NCI-H524 treated with DMSO at 0.1 percent for 48 hours (cell line): ENCODE measurements around the gene SLC15A1.

Experiments
- DNase-seq: peaks from one replicate; lab custom pipeline; 2025; lab: John Stamatoyannopoulos, UW

SLC15A1 gene

GRCh38 chr13:98751861-98752466, 508 bp downstream of the SLC15A1 start:
- DNase-seq, result no peak

- no peak for DNase-seq
These were observed 1.1 kb downstream of the SLC15A1 start for GRCh38 chr13:98751367-98751782.

DNA sequence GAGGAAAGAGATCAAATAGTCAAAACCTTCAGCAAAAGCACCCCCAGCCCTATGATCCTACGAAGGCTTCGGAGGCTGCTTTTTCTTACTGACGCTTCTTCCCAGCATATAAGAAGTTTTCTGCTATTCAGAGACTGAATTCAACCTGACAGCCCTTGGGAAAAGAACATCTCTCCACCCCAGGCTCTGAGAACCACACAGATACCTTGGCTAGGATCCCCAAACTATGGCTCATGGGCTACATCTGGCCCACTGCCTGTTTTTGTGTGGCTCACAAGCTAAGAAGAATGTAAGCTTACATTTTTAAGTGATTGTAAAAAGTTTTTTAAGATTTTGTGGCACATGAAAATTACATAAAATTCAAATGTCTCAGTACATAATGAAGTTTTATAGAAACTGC, 3.0 kb downstream of the SLC15A1 start:
- DNase-seq, result no peak

DNA sequence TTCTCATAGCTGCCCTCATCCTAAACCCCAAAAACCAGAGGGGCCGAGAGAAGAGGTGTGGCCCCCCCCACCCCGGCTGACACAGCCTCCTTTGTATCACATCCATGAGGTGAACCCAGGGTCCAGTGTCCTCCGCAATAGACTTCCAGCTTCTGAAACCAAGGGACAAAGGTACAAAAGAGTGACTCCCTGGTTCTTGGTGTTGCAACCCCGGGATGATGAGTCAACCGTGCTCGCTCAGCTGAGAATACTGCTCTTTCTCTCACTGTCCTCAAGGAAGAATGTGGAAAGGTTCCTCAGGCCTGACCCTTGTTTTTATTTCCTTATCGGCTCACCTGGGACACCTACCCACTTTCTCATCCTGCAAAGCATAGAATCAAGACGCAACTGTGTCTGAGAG, 5.5 kb downstream of the SLC15A1 start:
- DNase-seq, result no peak

GRCh38 chr13:98743377-98743776, 9.1 kb downstream of the SLC15A1 start:
- no peak for DNase-seq

- DNase-seq, result no peak
These were observed 9.5 kb downstream of the SLC15A1 start for GRCh38 chr13:98742961-98743360.

- DNase-seq, result no peak
These were observed 10.6 kb downstream of the SLC15A1 start for GRCh38 chr13:98741741-98742435.

DNA sequence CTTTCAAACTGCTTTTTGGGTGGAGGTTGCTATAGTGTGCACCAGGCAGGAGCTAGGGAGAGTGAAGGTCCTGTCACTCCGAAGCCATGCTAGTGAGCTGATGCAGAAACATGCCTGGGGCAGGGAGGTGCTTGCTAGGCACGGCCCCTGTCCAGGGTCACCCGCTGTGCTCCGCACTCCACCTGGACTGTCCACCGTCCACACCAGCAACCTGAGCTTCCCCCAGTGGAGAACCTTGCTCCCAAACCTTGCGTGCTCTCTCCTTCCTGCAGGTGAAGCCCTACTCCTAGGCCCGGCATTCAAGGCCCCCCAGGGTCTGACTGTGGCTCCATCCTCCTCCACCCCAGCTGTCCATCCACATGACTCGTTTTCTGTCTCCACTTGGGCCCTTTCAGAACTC, 12.3 kb downstream of the SLC15A1 start:
- DNase-seq, result no peak

DNA sequence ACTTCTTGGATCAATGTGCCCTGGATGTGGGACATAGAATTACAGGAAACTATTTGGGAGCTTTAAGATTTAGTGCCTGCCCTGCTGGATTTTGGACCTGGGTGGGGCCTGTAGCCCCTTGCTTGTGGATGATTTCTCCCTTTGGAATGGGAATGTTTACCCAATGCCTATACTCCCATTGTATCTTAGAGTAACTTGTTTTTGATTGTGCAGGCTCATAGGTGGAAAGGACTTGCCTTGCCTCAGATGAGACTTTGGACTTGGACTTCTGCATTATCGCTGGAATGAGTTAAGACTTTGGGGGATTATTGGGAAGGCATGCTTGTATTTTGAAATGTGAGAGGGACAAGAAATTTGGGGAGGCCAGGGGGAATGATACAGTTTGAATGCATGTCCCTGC, 13.5 kb downstream of the SLC15A1 start:
- no peak for DNase-seq

DNA sequence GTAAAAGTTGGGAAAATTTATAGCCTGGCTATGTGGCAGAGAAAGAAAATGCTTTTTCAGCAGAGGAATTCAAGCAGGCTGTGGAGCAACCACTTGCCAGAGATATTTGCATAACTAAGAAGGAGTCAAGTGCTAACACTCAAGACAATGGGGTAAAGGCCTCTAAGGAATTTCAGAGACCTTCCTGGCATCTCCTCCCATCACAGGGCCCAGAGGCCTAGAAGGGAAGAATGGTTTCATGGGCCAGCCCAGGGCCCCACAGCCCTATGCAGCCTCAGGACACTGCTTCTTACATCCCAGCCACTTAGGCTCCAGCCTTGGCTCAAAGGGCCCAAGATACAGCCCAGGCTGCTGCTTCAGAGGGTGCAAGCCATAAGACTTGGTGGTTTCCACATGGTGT, 14.3 kb downstream of the SLC15A1 start:
- no peak for DNase-seq

GRCh38 chr13:98731925-98732324, 20.5 kb downstream of the SLC15A1 start:
- no peak for DNase-seq

- DNase-seq, result no peak
These were observed 21.4 kb downstream of the SLC15A1 start for GRCh38 chr13:98731038-98731437.

DNA sequence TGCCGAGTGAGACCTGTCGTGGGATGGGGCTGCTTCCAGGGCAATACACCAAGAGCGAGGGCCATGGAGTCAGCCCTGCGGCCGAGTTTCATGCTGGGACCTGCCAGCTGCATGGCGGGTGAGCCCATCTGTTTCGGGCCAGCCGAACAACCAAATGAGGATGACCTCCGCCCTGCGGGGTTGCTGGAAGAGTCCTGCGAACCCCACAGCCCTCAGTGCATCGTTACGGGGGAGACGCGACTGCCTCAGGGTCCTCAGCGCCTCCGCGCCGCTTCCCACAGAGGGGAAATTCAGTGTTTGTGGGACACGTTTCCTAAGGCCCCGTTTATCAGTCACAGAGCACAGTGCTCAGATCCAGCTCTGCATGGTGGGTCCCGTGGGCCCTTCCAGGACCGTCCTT, 22.0 kb downstream of the SLC15A1 start:
- DNase-seq, result no peak

- DNase-seq, result no peak
These were observed 22.8 kb downstream of the SLC15A1 start for GRCh38 chr13:98729658-98730057.

DNA sequence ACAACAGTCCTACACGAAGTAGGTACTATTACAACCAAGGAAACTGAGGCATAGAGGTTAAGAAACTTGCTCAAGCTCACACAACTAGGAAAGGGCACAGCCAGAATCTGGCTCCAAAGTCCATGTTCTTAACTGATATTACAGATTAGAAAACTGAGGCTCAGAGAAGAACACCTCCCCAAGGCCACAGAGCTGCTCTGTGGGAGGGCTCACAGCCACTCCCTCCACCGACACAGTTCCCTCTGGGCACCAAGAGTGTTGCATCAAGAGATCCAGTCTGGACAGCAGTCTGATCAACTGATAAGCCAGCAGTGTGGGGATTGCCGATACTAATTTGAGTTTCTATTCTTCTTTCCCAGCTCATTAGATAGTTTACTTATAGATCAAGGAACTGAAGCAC, 29.5 kb downstream of the SLC15A1 start:
- no peak for DNase-seq

- no peak for DNase-seq
These were observed 30.5 kb downstream of the SLC15A1 start for GRCh38 chr13:98721825-98722510.

DNA sequence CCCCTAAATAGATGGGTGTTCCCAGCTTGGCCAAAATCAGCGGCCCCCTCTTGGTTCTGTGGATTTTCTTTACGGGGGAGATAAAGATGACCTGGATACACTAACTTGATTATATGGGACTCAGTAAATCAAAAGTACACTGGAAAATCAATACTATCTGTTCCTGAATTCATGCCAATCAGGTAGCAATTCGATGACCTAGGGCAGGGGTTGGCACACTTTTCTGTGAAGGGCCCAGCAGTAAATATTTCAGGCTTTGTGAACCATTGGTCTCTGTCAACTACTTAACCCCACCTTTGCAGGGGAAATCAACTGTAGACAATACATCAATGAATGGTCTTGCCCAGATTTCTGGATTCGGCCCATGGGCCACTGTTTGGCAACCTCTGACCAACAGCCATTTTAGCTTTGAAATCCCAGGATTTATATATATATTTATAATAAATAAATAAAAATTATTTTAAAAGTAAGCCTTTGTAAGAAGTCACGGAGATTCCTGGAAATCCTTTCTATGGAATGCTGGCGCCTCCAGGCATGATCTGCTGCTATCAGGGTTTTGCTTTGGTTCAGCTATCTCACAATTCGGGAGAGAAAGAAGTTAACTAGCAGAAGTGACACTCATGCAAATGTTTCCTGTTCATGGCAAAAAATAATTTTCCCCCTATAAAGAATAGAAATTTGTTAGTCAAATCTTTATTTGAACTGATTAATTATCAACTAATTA, 32.8 kb downstream of the SLC15A1 start:
- no peak for DNase-seq

- DNase-seq, result no peak
These were observed 34.6 kb downstream of the SLC15A1 start for GRCh38 chr13:98717891-98718290.

DNA sequence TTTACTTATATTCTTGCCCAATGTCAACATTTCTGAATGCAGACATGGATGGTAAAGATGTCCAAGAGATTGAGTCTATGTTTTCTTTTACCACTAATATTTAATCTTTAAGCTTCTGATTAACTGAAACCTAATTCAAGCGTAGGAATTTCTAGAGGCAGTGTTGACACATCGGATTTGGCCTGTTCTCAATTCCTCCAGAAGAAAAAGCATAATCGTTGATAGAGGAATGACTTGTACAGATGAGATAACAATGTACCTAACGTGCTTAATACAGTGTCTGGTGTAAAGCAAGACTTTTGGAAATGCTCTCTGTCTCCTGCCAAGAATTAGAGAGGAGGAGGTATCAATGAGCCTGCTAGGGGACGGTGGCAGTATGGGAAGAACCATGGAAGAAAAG, 35.2 kb downstream of the SLC15A1 start:
- no peak for DNase-seq

DNA sequence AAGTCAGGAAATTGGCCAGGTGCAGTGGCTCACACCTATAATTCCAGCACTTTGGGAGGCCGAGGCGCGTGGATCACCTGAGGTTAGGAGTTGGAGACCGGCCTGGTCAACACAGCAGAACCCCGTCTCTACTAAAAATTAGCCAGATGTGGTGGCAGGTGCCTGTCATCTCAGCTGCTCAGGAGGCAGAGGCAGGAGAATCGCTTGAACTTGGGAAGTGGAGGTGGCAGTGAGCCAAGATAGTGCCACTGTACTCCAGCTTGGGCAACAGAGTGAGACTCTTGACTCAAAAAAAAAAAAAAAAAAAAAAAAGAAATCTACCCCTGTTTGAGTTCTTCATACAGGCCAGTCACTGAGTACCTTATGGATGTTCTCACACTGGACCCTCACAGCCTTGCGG, 42.0 kb downstream of the SLC15A1 start:
- no peak for DNase-seq

DNA sequence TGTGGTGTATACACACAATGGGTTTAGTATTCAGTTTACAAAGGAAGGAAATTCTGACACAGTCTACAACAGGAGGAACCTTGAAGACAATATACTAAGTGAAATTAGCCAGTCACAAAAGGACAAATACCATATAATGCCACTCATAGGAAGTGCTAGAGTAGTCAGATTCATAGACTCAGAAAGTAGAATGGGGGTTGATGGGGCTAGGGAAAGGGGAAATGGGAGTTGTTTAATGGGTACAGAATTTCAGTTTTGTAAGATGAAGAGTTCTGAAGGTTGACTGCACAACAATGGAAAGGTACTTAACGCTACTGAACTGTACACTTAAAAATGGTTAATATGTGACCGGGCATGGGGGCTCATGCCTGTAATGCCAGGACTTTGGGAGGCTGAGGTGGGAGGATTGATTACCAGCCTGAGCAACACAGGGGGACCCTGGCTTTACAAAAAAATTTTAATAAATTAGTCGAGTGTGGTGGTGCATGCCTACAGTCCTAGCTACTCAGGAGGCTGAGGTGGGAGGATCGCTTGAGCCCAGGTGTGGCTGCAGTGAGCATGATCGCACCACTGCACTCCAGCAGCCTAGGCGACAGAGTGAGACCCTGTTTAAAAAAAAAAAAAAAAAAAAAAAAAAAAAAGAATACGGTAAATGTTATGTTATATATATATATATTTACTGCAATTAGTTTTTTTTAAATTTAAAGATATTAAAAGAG, 45.0 kb downstream of the SLC15A1 start:
- DNase-seq, result no peak

GRCh38 chr13:98706446-98707110, 45.9 kb downstream of the SLC15A1 start:
- no peak for DNase-seq
